ENCODE measurements around the gene MST1.
A peak's percentile ranks its signal among the peaks of the same experiment; 100 is the strongest.
"Not testable (repeated sequence)": the region's sequence is repeated elsewhere in the genome, so short reads cannot be mapped to it uniquely, and the experiment has no call there.

MST1 gene

GRCh38 chr3:49700453-49701128 lies 11.3 kb upstream of the MST1 start:
- no peak overlapping the region for H4K91ac ChIP-seq (ENCODE audit: low read depth, low read length, poor library complexity)
- no peak overlapping the region for H3K27ac ChIP-seq (replicated peaks; ENCODE audit: low read length)
- peaks cover 16 to 42% of the 10 kb centered on the region in 2 donors for H3K36me3 ChIP-seq (replicated peaks in 1 of 2; ENCODE audit: control insufficient read depth in 2 of 2, insufficient read depth in 2 of 2, low read length in 2 of 2)
- no peak overlapping the region for H3K14ac ChIP-seq (ENCODE audit: low read length)
- H2BK5ac ChIP-seq (ENCODE audit: low read length) = no peak overlapping the region
- peaks cover 0 to 2% of the 10 kb centered on the region in 2 donors for H3K4me1 ChIP-seq (ENCODE audit: control insufficient read depth in 2 of 2, insufficient read depth in 1 of 2, low read depth in 1 of 2, low read length in 2 of 2)
- H3K27me3 ChIP-seq (ENCODE audit: control insufficient read depth in 3 of 3, insufficient read depth in 3 of 3, low read depth in 1 of 3, low read length in 3 of 3) = no peaks in the 10 kb centered on the region
- no peak overlapping the region for H4K8ac ChIP-seq (ENCODE audit: low read depth, low read length)
- no peak overlapping the region for H3K9ac ChIP-seq (ENCODE audit: low read depth, low read length, poor library complexity)
- no peak overlapping the region for H2AFZ ChIP-seq (ENCODE audit: low read length)
- no peak overlapping the region for H3K4ac ChIP-seq (ENCODE audit: low read length)
- no CpG with 5 or more reads among the region's 13 CpGs for WGBS, 2 donors (ENCODE audit: extremely low coverage in 2 of 2, insufficient read length in 2 of 2, insufficient replicate concordance in 1 of 2)
- no peak overlapping the region for H2BK12ac ChIP-seq (ENCODE audit: low read length)
- H3K4me3 ChIP-seq (ENCODE audit: low read length in 2 of 2) = no peak overlapping the region
- no peak overlapping the region for H2BK120ac ChIP-seq (ENCODE audit: low read depth, low read length)
- peaks cover 2% of the 10 kb centered on the region for H3K79me1 ChIP-seq (ENCODE audit: low read depth, low read length)
- H3K18ac ChIP-seq (ENCODE audit: low read length) = no peak overlapping the region
- no peak overlapping the region for H2BK15ac ChIP-seq (ENCODE audit: low read length)
- H3K4me2 ChIP-seq (ENCODE audit: insufficient read depth, low read length, poor library complexity, severe bottlenecking) = no peak overlapping the region
- no peak for DNase-seq (ENCODE audit: low spot score)
- no peak overlapping the region for H2AK5ac ChIP-seq (ENCODE audit: low read depth, low read length)
- no peak overlapping the region for H3K23ac ChIP-seq (ENCODE audit: low read depth, low read length, poor library complexity)
- peaks cover 0 to 1% of the 10 kb centered on the region in 2 donors for H3K9me3 ChIP-seq (replicated peaks in 1 of 2; ENCODE audit: control insufficient read depth in 2 of 2, insufficient read depth in 1 of 2, low read depth in 1 of 2, low read length in 2 of 2)

- Histone ChIP-seq H2BK120ac (ENCODE audit: low read depth, low read length) (no peak overlapping the region), H3K14ac (ENCODE audit: low read length) (no peak overlapping the region), H3K9ac (ENCODE audit: low read depth, low read length, poor library complexity) (no peak overlapping the region), H3K23ac (ENCODE audit: low read depth, low read length, poor library complexity) (no peak overlapping the region), H4K8ac (ENCODE audit: low read depth, low read length) (no peak overlapping the region), H2BK15ac (ENCODE audit: low read length) (no peak overlapping the region), H3K36me3 (replicated peaks in 1 of 2; ENCODE audit: control insufficient read depth in 2 of 2, insufficient read depth in 2 of 2, low read length in 2 of 2) (peaks cover 14 to 37% of the 10 kb centered on the region in 2 donors), H3K18ac (ENCODE audit: low read length) (no peak overlapping the region), H3K4me2 (ENCODE audit: insufficient read depth, low read length, poor library complexity, severe bottlenecking) (no peak overlapping the region), H2BK12ac (ENCODE audit: low read length) (no peak overlapping the region), H4K91ac (ENCODE audit: low read depth, low read length, poor library complexity) (no peak overlapping the region), H2BK5ac (ENCODE audit: low read length) (no peak overlapping the region), H3K4me3 (ENCODE audit: low read length in 2 of 2) (no peak overlapping the region), H3K79me1 (ENCODE audit: low read depth, low read length) (peaks cover 2% of the 10 kb centered on the region), H3K27me3 (ENCODE audit: control insufficient read depth in 3 of 3, insufficient read depth in 3 of 3, low read depth in 1 of 3, low read length in 3 of 3) (no peaks in the 10 kb centered on the region), H2AK5ac (ENCODE audit: low read depth, low read length) (no peak overlapping the region), H3K4me1 (ENCODE audit: control insufficient read depth in 2 of 2, insufficient read depth in 1 of 2, low read depth in 1 of 2, low read length in 2 of 2) (peaks cover 0 to 2% of the 10 kb centered on the region in 2 donors), H3K9me3 (replicated peaks in 1 of 2; ENCODE audit: control insufficient read depth in 2 of 2, insufficient read depth in 1 of 2, low read depth in 1 of 2, low read length in 2 of 2) (no peaks in the 10 kb centered on the region), H3K4ac (ENCODE audit: low read length) (no peak overlapping the region), H2AFZ (ENCODE audit: low read length) (no peak overlapping the region), H3K27ac (replicated peaks; ENCODE audit: low read length) (no peak overlapping the region)
- no CpG with 5 or more reads among the region's 8 CpGs for WGBS, 2 donors (ENCODE audit: extremely low coverage in 2 of 2, insufficient read length in 2 of 2, insufficient replicate concordance in 1 of 2)
- no peak for DNase-seq (ENCODE audit: low spot score)
Measured at GRCh38 chr3:49700014-49700413, 10.7 kb upstream of the MST1 start.

DNA sequence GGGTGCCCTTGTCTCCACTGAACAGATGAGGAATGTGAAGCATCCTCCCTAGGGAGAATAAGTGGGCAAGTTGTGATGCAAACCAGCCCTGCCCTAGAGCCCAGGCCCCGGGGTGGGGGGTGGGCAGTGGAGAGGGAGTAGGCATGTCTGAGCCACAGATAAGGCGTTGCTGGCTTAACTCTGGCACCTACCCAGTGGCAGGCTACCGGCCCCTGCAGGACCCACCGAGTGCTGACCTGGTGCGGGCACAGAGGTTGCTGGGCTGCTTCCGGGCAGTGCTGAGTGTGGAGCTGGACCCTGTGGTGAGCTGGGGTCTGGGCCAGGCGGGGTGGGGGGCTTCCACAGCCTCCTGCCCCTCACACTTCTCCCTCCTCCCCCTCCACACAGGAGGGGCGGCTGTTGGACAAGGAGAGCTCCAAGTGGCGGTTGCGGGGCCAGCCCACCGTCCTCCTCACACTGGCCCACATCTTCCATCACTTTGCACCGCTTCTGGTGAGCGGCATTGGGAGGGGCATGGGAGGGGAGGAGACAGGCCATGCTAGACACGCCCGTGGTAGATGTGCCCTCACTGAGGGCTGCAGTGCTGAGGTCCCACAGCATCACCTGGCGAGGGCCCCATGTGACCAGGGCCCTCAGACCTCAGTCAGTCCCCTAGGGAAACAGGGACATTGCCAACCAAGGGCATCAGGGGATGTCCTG lies 10.2 kb upstream of the MST1 start:
- Histone ChIP-seq H3K18ac (ENCODE audit: low read length) (no peak overlapping the region), H3K36me3 (replicated peaks in 1 of 2; ENCODE audit: control insufficient read depth in 2 of 2, insufficient read depth in 2 of 2, low read length in 2 of 2) (peaks cover 14 to 33% of the 10 kb centered on the region in 2 donors), H3K79me1 (ENCODE audit: low read depth, low read length) (peaks cover 2% of the 10 kb centered on the region), H4K91ac (ENCODE audit: low read depth, low read length, poor library complexity) (no peak overlapping the region), H2BK5ac (ENCODE audit: low read length) (no peak overlapping the region), H3K27ac (replicated peaks; ENCODE audit: low read length) (no peak overlapping the region), H2AK5ac (ENCODE audit: low read depth, low read length) (no peak overlapping the region), H3K9ac (ENCODE audit: low read depth, low read length, poor library complexity) (peak overlapping the region; percentile 21), H3K9me3 (replicated peaks in 1 of 2; ENCODE audit: control insufficient read depth in 2 of 2, insufficient read depth in 1 of 2, low read depth in 1 of 2, low read length in 2 of 2) (no peaks in the 10 kb centered on the region), H4K8ac (ENCODE audit: low read depth, low read length) (no peak overlapping the region), H3K27me3 (ENCODE audit: control insufficient read depth in 3 of 3, insufficient read depth in 3 of 3, low read depth in 1 of 3, low read length in 3 of 3) (no peaks in the 10 kb centered on the region), H3K14ac (ENCODE audit: low read length) (no peak overlapping the region), H2BK120ac (ENCODE audit: low read depth, low read length) (no peak overlapping the region), H3K4me3 (ENCODE audit: low read length in 2 of 2) (no peak overlapping the region), H2BK15ac (ENCODE audit: low read length) (no peak overlapping the region), H3K4ac (ENCODE audit: low read length) (no peak overlapping the region), H2BK12ac (ENCODE audit: low read length) (no peak overlapping the region), H3K4me2 (ENCODE audit: insufficient read depth, low read length, poor library complexity, severe bottlenecking) (no peak overlapping the region), H2AFZ (ENCODE audit: low read length) (no peak overlapping the region), H3K4me1 (ENCODE audit: control insufficient read depth in 2 of 2, insufficient read depth in 1 of 2, low read depth in 1 of 2, low read length in 2 of 2) (peaks cover 0 to 2% of the 10 kb centered on the region in 2 donors), H3K23ac (ENCODE audit: low read depth, low read length, poor library complexity) (no peak overlapping the region)
- WGBS, 2 donors (ENCODE audit: extremely low coverage in 2 of 2, insufficient read length in 2 of 2, insufficient replicate concordance in 1 of 2) = no CpG with 5 or more reads among the region's 16 CpGs
- DNase-seq (ENCODE audit: low spot score) = no peak

DNA sequence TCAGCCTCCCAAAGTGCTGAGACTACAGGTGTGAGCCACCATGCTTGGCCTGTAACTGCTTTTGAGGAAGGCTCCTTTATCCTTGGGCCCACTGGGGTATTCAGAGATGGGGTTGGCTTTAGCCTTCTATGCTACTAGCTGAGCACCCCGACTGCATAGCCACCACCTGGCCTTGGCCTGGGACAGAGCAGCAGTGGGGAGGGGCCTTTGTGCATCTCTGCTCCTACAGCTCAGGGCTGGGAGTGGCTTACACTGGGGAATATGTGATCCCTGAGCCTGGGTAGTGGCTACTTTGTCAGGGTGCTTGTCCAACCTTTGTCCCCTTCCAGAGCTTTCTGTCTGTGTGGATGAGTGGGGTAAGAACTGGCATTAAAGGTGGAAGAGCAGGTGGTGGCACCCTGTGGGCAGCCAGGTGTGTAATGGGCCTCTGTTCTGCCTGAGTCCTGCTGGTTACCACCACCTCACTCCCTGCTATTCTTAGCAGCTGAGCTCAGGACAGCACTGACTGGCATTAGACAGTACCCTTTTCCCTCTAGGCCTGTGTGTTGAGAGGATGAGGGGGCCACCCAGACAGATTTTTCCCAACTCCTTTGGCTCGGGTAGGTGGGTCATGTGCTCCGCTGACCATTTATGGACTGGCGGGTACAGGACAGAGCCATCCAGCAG lies 6.2 kb upstream of the MST1 start:
- H2BK12ac ChIP-seq (ENCODE audit: low read length); H3K4me2 ChIP-seq (ENCODE audit: insufficient read depth, low read length, poor library complexity, severe bottlenecking); H3K14ac ChIP-seq (ENCODE audit: low read length); H2BK15ac ChIP-seq (ENCODE audit: low read length); H3K4me3 ChIP-seq (ENCODE audit: low read length in 2 of 2); H3K79me1 ChIP-seq (ENCODE audit: low read depth, low read length); H3K9ac ChIP-seq (ENCODE audit: low read depth, low read length, poor library complexity); H3K4ac ChIP-seq (ENCODE audit: low read length); H3K18ac ChIP-seq (ENCODE audit: low read length); H2AFZ ChIP-seq (ENCODE audit: low read length); H4K8ac ChIP-seq (ENCODE audit: low read depth, low read length); H3K9me3 ChIP-seq (replicated peaks in 1 of 2; ENCODE audit: control insufficient read depth in 2 of 2, insufficient read depth in 1 of 2, low read depth in 1 of 2, low read length in 2 of 2); DNase-seq (ENCODE audit: low spot score); H3K4me1 ChIP-seq (ENCODE audit: control insufficient read depth in 2 of 2, insufficient read depth in 1 of 2, low read depth in 1 of 2, low read length in 2 of 2); H4K91ac ChIP-seq (ENCODE audit: low read depth, low read length, poor library complexity); H2AK5ac ChIP-seq (ENCODE audit: low read depth, low read length); H3K36me3 ChIP-seq (replicated peaks in 1 of 2; ENCODE audit: control insufficient read depth in 2 of 2, insufficient read depth in 2 of 2, low read length in 2 of 2); H3K27me3 ChIP-seq (ENCODE audit: control insufficient read depth in 3 of 3, insufficient read depth in 3 of 3, low read depth in 1 of 3, low read length in 3 of 3); H2BK5ac ChIP-seq (ENCODE audit: low read length); H3K27ac ChIP-seq (replicated peaks; ENCODE audit: low read length); H3K23ac ChIP-seq (ENCODE audit: low read depth, low read length, poor library complexity); H2BK120ac ChIP-seq (ENCODE audit: low read depth, low read length): not testable (repeated sequence)
- WGBS, 2 donors (ENCODE audit: extremely low coverage in 2 of 2, insufficient read length in 2 of 2, insufficient replicate concordance in 1 of 2) = no CpG with 5 or more reads among the region's 4 CpGs

Data from neuronal stem cell (in vitro differentiated cells).